Upper lobe of right lung (tissue), 1 donor: ENCODE measurements around the gene NOP10. TPM values are rescaled to one million over a fixed set of nuclear protein-coding genes. Genes with fewer than 3 reads are reported as not detected.

Source experiments
- ATAC-seq: fragments of 200-7000 bp; cut with Tn5 transposase; one replicate; pipeline ENCODE4 v1.9.1; 2020; ENCODE audit warnings: mild to moderate bottlenecking, moderate library complexity
- DNase-seq: peaks from one replicate; pipeline ENCODE4 v3.0.0-alpha.2; 2020
- H3K27ac ChIP-seq: fragments of 200-600 bp; one replicate; pipeline ENCODE4 v1.8.0; 2022
- H3K27me3 ChIP-seq: fragments of 200-600 bp; one replicate; pipeline ENCODE4 v1.8.0; 2022; ENCODE audit warnings: mild to moderate bottlenecking
- H3K36me3 ChIP-seq: fragments of 200-600 bp; one replicate; pipeline ENCODE4 v1.8.0; 2022
- H3K4me1 ChIP-seq: fragments of 200-600 bp; one replicate; pipeline ENCODE4 v1.8.0; 2022
- H3K4me3 ChIP-seq: fragments of 200-600 bp; one replicate; pipeline ENCODE4 v1.8.0; 2022; ENCODE audit warnings: mild to moderate bottlenecking
- H3K9me3 ChIP-seq: fragments of 200-600 bp; one replicate; pipeline ENCODE4 v1.8.0; 2022
- CTCF ChIP-seq: fragments of 200-600 bp; IDR thresholded peaks from one replicate; pipeline ENCODE4 v1.8.0; 2022; ENCODE audit warnings: antibody characterized with exemption
- intact Hi-C: fragments of 100-400 bp; cut with DNase I; formaldehyde crosslinking; loops from one replicate; pipeline ENCODE4 v1.11.0; 2022
- total RNA-seq: library from RNA; stranded (reverse); fragmentation: NEBNext Ultra II Directional; extraction: Animal tissue kit (Norgen Biotek cat#: 25700); gene quantifications from one replicate; pipeline ENCODE4 v1.2.1, GENCODE V29; 2021
- donor health status: DM: no; HTN: yes; CAD: no; lungs with severe emphysema.

The NOP10 gene
- total RNA-seq, 1 donor from 2014 or later: 161 TPM

- DNase-seq (no peak), ATAC-seq (no peak)
- Histone ChIP-seq H3K36me3 (no peaks in the 10 kb centered on the region), H3K9me3 (no peaks in the 10 kb centered on the region), H3K27me3 (no peaks in the 10 kb centered on the region), H3K4me3 (no peak overlapping the region), H3K27ac (no peak overlapping the region), H3K4me1 (peaks cover 10% of the 10 kb centered on the region)
- intact Hi-C loops: no loop called here
- no peak for TF ChIP-seq CTCF
Observed at GRCh38 chr15:34330279-34330678, 12.7 kb downstream of the NOP10 start.

DNA sequence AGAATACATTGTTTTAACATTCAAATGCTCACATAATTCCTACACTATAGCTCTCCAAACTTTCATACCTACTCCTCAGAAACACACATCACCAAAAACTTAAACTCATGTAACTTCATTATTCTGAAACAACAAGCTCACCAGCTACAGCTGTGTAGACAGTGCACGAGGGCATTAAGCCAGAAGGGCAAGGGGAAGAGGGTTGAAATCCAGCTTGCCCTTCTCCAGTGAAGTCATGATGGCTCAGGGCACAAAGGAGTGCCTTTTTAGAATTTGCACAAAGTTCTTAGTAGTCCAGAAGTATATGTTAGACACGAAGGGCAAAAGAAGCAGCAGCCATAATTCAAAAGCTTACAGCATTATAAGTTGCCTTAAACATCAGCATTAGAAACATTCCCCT is 13.9 kb downstream of the NOP10 start:
- Histone ChIP-seq H3K36me3 (no peaks in the 10 kb centered on the region), H3K9me3 (no peaks in the 10 kb centered on the region), H3K27me3 (no peaks in the 10 kb centered on the region), H3K27ac (no peak overlapping the region), H3K4me1 (peaks cover 1% of the 10 kb centered on the region), H3K4me3 (no peak overlapping the region)
- intact Hi-C loops: no loop called here
- DNase-seq: no peak
- no peak for ATAC-seq
- TF ChIP-seq CTCF: no peak

GRCh38 chr15:34327906-34328305 is 15.0 kb downstream of the NOP10 start:
- TF ChIP-seq CTCF: no peak

GRCh38 chr15:34325368-34325767 is 17.6 kb downstream of the NOP10 start:
- no peak overlapping the region for H3K4me3 ChIP-seq
- DNase-seq (no peak), ATAC-seq (no peak)
- H3K27me3 ChIP-seq: no peaks in the 10 kb centered on the region
- TF ChIP-seq CTCF: no peak
- no peaks in the 10 kb centered on the region for H3K36me3 ChIP-seq
- H3K4me1 ChIP-seq: no peaks in the 10 kb centered on the region
- H3K9me3 ChIP-seq: no peaks in the 10 kb centered on the region
- intact Hi-C loops: no loop called here
- no peak overlapping the region for H3K27ac ChIP-seq

More at GRCh38 chr15:34327906-34328305, 15.0 kb downstream of the NOP10 start:
- H3K27me3 ChIP-seq: no peaks in the 10 kb centered on the region
- intact Hi-C loops: no loop called here
- H3K36me3 ChIP-seq: no peaks in the 10 kb centered on the region
- no peak for DNase-seq
- no peak overlapping the region for H3K27ac ChIP-seq
- no peak overlapping the region for H3K4me3 ChIP-seq
- no peak for ATAC-seq
- no peaks in the 10 kb centered on the region for H3K9me3 ChIP-seq
- no peaks in the 10 kb centered on the region for H3K4me1 ChIP-seq

DNA sequence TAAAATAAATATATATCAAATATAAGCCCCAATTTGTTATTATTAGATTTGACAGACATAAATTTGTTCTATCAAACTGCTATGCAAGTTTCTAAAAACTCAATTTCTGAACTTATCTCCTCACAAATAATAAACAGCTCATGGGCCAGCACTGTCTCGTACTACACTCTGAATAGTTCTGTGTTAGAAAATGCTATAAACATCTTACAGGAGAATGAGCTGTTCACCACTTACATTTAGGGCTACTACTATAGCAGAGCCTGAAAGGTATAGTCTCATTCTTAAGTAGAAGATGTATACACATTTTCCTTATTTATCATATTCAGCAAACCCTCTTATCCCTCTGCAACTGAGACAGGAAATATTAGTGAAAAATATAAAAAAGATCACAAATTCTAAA is 18.0 kb downstream of the NOP10 start:
- Histone ChIP-seq H3K4me1 (no peaks in the 10 kb centered on the region), H3K4me3 (no peak overlapping the region), H3K27me3 (no peaks in the 10 kb centered on the region), H3K27ac (no peak overlapping the region), H3K36me3 (no peaks in the 10 kb centered on the region), H3K9me3 (no peaks in the 10 kb centered on the region)
- no peak for TF ChIP-seq CTCF
- ATAC-seq: no peak
- no peak for DNase-seq
- intact Hi-C loops: no loop called here

DNA sequence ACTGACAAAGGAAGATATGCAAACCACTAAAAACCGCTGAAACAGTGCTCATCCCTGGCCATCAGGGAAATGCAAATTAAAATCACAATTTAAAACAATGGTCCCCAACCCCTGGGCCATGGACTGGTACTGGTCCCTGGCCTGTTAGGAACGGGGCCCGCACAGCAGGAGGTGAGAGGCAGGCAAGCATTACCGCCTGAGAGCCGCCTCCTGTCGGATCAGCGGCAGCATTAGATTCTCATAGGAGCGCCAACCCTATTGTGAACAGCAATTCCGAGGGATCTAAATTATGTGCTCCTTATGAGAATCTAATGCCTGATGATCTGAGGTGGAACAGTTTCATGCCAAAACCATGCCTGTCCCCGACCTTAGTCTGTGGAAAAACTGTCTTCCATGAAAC is 19.7 kb downstream of the NOP10 start:
- Histone ChIP-seq H3K36me3 (no peaks in the 10 kb centered on the region), H3K27me3 (no peaks in the 10 kb centered on the region), H3K27ac (no peak overlapping the region), H3K9me3 (no peaks in the 10 kb centered on the region), H3K4me1 (no peaks in the 10 kb centered on the region), H3K4me3 (no peak overlapping the region)
- ATAC-seq: no peak
- intact Hi-C loops: no loop called here
- no peak for TF ChIP-seq CTCF
- no peak for DNase-seq
